ENCODE results near the gene PLPP3. TPM values are rescaled to one million over a fixed set of nuclear protein-coding genes. Genes with fewer than 3 reads are reported as not detected.

The PLPP3 gene
- total and polyA plus RNA-seq, 12 donors = 11.7 to 156 (median 96.1) TPM

GRCh38 chr1:56552349-56552748, 27.0 kb downstream of the PLPP3 start:
- DNase-seq = no peak
- TF ChIP-seq POLR2A (IDR thresholded peaks at IDR 0.05) = no peak
- no peak for TF ChIP-seq CTCF (IDR thresholded peaks at IDR 0.05)
- Histone ChIP-seq H3K4me3 (no peak overlapping the region), H3K27ac (no peak overlapping the region), H3K27me3 (no peaks in the 10 kb centered on the region), H3K36me3 (replicated peaks in 1 of 2) (no peaks in the 10 kb centered on the region), H3K9me3 (replicated peaks in 1 of 3) (no peaks in the 10 kb centered on the region), H3K4me1 (replicated peaks in 1 of 2) (peaks cover 7 to 16% of the 10 kb centered on the region in 2 donors)
- intact Hi-C loops (cut with DNase I) = no loop called here

GRCh38 chr1:56551691-56552090, 27.7 kb downstream of the PLPP3 start:
- no peak for DNase-seq
- no peaks in the 10 kb centered on the region for H3K36me3 ChIP-seq (replicated peaks in 1 of 2)
- no peaks in the 10 kb centered on the region for H3K27me3 ChIP-seq
- H3K4me3 ChIP-seq = no peak overlapping the region
- 88 to 90% (median 89%) methylated on average over 3 of the region's 3 CpGs for WGBS, 4 donors
- no peak for TF ChIP-seq POLR2A (IDR thresholded peaks at IDR 0.05)
- no peak for TF ChIP-seq CTCF (IDR thresholded peaks at IDR 0.05)
- peaks cover 7 to 16% of the 10 kb centered on the region in 2 donors for H3K4me1 ChIP-seq (replicated peaks in 1 of 2)
- H3K9me3 ChIP-seq (replicated peaks in 1 of 3) = no peaks in the 10 kb centered on the region
- intact Hi-C loops (cut with DNase I) = no loop called here
- no peak overlapping the region for H3K27ac ChIP-seq

- intact Hi-C loops (cut with DNase I) = no loop called here
- Histone ChIP-seq H3K36me3 (replicated peaks in 1 of 2) (no peaks in the 10 kb centered on the region), H3K9me3 (replicated peaks in 1 of 3) (no peaks in the 10 kb centered on the region), H3K4me1 (replicated peaks in 1 of 2) (peaks cover 7 to 16% of the 10 kb centered on the region in 2 donors), H3K27ac (no peak overlapping the region), H3K27me3 (no peaks in the 10 kb centered on the region), H3K4me3 (no peak overlapping the region)
- TF ChIP-seq CTCF (IDR thresholded peaks at IDR 0.05) (no peak), POLR2A (IDR thresholded peaks at IDR 0.05) (no peak)
- no peak for DNase-seq
- 67 to 80% (median 74%) methylated on average over 4 of the region's 4 CpGs for WGBS, 4 donors
These were observed 28.5 kb downstream of the PLPP3 start for GRCh38 chr1:56550859-56551188.

GRCh38 chr1:56550138-56550858, 29.1 kb downstream of the PLPP3 start:
- Histone ChIP-seq H3K27ac (no peak overlapping the region), H3K4me1 (replicated peaks in 1 of 2) (peaks cover 7 to 16% of the 10 kb centered on the region in 2 donors), H3K36me3 (replicated peaks in 1 of 2) (no peaks in the 10 kb centered on the region), H3K27me3 (no peaks in the 10 kb centered on the region), H3K9me3 (replicated peaks in 1 of 3) (no peaks in the 10 kb centered on the region), H3K4me3 (no peak overlapping the region)
- intact Hi-C loops (cut with DNase I) = no loop called here
- WGBS, 4 donors = 75 to 80% (median 80%) methylated on average over 5 of the region's 5 CpGs
- DNase-seq = no peak
- TF ChIP-seq CTCF (IDR thresholded peaks at IDR 0.05) = no peak
- TF ChIP-seq POLR2A (IDR thresholded peaks at IDR 0.05) = no peak

Data from adrenal gland (tissue), 12 donors.